Measurements from ENCODE around the gene GOLGA7B. TPM values are rescaled to one million over a fixed set of nuclear protein-coding genes. Genes with fewer than 3 reads are reported as not detected.
"Not testable (repeated sequence)": the region's sequence is repeated elsewhere in the genome, so short reads cannot be mapped to it uniquely, and the experiment has no call there.

GOLGA7B gene
- total RNA-seq, 1 donor from 2014 or later = 0.29 TPM

DNA sequence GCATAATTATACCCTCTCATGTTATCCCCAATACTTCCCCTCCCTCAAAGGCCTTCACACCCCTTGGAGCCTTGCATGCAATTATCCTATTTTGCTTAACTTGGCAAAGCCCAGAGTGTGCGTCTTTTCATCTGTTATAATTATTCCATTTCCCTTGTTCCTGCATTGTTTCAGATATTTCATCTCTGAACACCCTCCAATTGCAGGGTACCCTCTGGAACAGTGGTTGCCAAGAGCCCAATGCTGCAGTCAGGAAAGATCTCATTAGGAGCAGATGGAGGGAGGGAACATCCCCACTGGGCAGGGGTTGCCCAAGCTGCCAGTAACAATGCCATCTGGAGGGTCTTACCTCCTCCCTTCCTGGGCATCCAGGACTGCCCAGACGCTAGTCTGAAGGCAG is 18.4 kb upstream of the GOLGA7B start:
- DNase-seq (ENCODE audit: low spot score) = no peak

DNA sequence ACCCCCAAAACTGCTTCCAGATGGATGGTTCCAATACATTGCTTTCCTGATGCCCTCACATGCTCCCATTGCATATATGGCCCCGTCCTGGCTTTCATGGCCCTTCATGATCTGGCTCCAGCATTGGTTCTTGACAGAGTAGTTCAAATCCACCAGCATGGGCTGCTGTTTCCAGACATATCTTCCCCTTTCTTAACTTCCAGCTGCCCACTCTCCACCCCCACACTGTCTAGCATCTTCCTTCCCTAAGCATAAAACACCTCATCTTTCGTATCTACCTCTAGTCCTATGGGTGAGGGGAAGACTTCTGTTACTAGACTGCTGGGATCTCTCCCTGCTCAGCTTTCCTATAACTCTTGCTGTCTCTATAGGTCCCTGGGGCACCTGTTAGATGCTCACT is 13.2 kb upstream of the GOLGA7B start:
- DNase-seq (ENCODE audit: low spot score) = no peak

DNA sequence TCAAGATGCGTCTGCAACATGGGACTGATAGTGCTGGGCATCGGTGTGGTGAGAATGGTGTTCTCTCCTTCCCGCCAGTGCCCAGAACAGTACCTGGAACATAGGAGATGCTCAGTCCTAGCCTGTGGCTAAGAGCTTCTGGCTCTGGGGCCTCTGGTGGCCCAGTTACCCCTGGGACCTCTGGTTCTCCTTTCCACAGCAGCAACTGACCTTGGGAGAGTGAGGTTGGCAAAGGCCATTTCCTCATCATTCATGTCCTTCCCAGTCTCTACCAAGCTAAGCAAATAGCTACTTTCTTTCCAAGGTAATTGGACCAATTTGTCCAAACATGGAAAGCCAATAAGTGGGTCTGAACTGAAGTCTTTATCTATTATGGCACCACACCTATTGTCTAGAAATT is 11.6 kb upstream of the GOLGA7B start:
- no peak for DNase-seq (ENCODE audit: low spot score)

DNA sequence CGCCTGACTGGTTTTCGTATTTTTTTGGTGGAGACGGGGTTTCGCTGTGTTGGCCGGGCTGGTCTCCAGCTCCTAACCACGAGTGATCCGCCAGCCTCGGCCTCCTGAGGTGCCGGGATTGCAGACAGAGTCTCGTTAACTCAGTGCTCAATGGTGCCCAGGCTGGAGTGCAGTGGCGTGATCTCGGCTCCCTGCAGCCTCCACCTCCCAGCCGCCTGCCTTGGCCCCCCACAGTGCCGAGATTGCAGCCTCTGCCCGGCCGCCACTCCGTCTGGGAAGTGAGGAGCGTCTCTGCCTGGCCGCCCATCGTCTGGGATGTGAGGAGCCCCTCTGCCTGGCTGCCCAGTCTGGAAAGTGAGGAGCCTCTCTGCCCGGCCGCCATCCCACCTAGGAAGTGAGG is 8.5 kb upstream of the GOLGA7B start:
- DNase-seq (ENCODE audit: low spot score) = not testable (repeated sequence)

DNA sequence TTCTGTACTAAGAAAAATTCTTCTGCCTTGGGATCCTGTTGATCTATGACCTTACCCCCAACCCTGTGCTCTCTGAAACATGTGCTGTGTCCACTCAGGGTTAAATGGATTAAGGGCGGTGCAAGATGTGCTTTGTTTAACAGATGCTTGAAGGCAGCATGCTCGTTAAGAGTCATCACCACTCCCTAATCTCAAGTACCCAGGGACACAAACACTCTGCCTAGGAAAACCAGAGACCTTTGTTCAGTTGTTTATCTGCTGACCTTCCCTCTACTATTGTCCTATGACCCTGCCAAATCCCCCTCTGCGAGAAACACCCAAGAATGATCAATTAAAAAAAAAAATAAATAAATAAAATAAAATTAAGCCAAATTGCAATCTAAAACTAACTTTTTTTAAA is 7.5 kb upstream of the GOLGA7B start:
- not testable (repeated sequence) for DNase-seq (ENCODE audit: low spot score)

DNA sequence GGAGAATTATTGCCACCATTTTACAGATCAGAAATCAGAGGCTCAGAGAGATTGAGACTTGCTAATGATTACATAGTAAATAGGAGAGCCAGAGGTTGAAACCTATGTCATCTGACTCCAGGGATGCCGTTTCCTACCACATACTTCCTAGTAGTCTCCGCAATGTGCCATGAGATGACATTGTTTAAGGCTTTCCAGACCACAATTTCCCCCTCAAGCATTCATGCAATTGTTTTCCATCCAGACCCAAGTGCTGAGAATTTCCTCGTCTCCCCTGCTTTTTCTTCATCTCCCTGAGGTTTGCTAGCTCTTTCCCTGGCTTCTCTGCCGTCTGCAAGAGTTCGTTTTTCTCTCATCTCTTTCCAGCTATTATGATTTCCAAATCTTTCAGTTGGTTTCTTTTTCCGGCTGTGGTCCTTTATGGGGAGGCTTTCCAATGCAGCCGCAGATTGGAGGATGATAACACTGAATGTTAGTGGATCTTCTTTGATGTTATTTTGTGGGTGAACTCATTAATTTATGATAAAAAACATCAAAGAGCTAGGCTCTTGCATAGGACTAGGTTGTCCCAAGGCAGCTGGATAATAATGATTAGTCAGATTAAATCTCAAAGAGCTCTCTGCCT is 6.9 kb upstream of the GOLGA7B start:
- no peak for DNase-seq (ENCODE audit: low spot score)

DNA sequence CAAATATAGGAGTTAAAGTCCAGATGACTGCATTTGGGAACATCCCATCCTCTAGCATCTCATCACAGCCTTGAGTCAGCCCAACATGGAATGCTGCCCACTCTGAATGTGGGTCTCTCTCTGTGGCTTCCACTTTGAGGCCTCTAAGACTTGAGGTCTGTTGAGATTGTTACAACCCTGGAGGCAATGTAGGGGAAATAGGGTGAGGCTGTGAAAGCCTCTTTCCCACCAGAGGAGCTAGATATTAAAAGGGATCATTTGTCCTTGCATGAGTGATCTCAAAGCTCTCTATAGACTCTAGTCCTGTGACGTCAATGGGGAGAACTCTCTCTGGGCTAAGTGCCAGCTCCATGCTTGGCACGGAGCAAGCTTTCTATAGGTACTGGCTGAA is 6.4 kb upstream of the GOLGA7B start:
- no peak for DNase-seq (ENCODE audit: low spot score)

DNA sequence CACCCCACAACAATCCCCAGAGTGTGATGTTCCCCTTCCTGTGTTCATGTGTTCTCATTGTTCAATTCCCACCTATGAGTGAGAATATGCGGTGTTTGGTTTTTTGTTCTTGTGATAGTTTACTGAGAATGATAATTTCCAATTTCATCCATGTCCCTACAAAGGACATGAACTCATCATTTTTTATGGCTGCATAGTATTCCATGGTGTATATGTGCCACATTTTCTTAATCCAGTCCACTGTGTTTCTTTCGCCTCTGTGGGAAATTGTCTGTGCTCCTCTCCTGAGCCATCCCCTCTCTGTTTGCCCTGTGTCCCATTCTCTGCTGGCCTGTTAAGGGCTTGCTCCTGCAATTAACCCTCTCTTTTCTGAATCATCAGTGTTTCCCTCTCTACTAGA is 5.7 kb upstream of the GOLGA7B start:
- DNase-seq (ENCODE audit: low spot score) = not testable (repeated sequence)

DNA sequence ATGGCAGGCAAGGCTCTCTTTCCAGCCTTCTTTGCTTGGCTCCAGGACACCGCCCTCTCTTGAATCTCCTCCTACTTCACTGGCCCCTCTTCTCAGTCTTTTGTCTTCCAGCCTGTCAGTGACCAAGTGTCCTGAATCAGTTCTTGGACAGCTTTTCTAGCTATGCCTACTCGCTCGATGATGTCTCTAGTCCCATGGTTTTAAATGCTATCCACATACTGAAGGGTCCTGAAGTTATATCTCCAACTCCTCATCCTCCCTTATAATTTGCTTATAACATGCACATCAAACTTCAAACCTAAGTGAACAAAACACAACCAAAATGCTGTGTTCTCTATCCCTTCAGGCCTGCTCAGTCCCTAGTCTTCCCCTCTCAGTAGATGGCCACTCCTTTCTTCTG is 5.0 kb upstream of the GOLGA7B start:
- no peak for DNase-seq (ENCODE audit: low spot score)

DNA sequence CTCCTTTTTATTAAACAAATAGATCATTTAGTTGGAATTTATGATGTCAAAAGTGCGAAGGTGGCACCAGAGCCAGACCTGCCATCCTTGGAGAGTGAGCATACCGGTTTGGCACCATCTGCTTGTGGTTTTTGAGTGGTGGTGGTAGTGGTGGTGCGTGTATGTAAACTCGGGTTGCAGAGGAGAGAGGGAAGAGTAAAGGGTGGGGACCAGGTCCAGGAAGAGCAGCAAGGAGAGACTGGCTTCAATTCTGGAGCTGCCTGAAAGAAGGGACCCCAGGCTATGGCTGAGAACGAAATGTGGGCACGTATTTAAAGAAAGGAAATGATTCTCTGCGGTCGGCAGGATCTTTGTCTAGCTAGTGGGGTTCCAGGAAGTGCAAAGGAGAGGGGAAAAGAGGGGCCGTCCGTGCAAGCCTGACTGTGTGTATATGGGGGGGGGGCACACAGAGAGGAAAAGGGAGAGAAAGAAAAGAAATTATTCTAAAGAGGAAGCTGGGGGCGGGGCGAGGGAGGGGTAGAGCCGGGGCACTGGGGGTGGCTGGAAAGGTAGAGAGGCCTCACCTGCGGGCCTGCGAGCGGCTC is 448 bp upstream of the GOLGA7B start:
- DNase-seq (ENCODE audit: low spot score) = no peak

DNA sequence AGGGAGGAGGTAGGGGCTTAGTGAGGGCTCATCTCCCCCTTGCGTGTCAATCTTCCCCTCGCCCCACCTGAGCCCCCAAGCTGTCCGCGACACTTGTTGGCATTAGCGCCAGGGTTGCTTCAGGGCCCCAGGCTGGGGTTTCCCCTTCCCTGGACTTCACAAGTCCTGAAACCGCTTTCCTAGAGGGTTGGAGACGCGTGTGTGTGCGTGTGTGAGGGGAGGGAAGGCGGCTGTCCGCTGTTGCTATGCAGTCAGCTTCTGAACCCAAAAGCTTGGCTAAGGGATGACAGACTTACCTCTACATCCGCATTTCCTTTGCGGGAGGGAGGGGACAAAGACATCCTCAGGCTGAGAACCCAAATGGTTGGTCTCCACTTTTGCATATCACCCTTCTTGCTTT is 803 bp downstream of the GOLGA7B start:
- no peak for DNase-seq (ENCODE audit: low spot score)

DNA sequence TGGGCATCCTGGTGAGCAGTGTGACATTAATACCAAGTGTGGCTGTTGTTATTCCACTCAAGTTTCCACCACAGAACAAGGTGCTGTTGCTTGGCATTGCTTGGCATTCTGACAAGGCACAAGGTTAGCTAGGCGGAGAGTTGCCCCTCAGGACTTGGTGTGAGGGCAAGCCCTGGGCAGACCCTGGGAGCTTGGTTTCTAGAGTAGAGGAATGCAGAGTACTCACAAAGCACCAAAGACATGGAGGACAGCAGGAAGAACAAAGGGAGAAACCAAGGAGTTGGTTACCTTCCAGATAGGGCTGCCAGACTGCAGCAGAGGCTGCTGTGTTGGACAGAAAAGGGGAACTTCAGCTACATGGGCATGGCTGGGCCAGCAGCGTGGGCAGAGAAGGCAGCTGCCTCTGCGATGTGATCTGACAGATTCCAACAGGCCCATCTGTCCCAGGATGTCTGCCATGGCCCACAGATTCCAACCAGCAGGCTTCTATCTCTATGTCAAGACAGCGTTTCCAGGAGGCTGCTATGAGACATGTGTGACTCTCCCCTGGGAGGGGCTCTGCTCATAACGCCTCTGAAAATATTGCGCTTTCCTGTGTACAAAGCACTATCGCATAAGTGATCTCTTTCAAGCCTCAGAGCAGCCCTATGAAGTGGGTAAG is 1.8 kb downstream of the GOLGA7B start:
- no peak for DNase-seq (ENCODE audit: low spot score)

DNA sequence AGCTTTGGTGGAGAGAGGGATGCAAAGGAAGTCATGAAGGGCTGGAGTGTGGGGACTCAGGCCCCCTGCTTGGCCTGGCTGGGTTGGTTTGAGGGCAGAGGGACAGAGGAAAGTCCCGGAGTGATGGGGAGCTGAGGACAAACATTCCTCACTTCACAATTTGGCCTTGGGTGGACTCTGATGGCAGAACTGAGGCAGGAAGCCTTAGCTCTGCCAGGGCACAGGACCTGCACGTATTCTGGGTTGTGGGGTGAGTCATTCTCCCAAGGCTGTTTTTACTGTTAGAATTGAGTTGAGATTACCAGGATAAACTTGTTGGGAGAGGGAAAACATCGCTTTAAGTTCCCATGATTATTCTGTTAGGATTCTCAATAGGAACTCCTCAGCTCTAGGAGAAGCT is 2.6 kb downstream of the GOLGA7B start:
- no peak for DNase-seq (ENCODE audit: low spot score)

DNA sequence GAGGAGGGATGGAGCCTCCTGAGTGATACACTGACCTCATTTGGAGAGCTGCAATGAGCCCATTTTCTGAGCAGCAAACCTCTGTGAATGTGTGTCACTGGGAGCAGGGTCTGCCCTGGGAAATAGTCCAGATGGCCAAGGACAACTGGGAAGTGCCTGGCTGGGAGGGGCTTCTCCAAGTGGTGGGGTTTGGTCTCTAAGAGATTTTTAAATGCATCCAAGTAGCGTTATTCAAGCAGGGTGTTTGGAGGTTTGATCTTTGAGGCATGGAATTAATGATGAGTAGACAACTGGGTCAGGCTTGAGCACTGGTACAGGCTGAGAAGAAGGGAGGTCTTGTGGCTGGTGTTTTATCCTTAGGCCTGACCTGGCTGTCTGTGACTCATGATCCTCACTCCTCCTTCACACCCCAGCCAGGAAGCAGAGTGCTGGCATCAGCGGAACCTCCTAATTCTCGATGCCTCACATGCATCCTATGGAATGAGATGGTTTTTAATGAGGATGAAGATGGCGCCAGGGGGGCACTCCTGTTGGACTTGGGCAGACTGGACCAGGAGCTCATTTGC is 3.3 kb downstream of the GOLGA7B start:
- no peak for DNase-seq (ENCODE audit: low spot score)

DNA sequence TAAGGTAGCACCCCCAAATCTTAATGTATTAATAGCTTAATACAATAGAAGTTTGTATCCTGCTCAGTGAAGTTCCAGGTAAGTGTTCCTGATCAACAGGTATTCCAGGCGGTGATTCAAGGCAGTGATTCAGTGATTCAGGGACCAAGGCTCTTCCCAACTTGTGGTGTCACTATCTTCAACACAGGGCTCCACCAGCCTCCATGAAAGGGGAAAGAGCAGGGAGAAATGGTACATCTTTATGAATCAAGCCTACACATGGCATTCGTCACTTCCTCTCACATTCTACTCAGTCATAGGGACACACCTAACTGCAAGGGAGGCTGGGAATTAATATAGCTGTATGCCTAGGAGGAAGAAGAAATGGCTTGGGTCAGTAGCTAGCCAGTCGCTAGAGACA is 5.1 kb downstream of the GOLGA7B start:
- no peak for DNase-seq (ENCODE audit: low spot score)

DNA sequence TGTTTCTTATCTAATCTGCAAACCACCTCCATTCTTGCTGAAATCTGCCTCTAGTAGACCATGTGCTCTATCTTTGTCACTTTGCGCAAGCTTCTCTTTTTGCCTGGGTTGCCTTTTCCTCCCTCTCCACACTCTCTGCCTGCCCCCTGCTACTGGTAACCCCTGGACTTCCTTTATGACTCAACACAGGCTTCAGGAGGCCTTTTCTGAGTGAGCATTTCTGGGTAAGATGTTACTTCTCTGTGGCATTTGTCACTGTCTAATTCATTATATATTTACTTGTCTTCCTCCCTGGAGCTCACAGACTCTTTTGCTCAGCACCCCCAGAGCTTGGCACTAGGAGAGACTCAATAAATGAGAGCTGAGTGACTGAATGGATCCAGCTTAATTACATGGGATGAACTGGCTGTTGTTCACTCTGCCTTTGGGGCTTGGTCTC is 8.4 kb downstream of the GOLGA7B start:
- no peak for DNase-seq (ENCODE audit: low spot score)

DNA sequence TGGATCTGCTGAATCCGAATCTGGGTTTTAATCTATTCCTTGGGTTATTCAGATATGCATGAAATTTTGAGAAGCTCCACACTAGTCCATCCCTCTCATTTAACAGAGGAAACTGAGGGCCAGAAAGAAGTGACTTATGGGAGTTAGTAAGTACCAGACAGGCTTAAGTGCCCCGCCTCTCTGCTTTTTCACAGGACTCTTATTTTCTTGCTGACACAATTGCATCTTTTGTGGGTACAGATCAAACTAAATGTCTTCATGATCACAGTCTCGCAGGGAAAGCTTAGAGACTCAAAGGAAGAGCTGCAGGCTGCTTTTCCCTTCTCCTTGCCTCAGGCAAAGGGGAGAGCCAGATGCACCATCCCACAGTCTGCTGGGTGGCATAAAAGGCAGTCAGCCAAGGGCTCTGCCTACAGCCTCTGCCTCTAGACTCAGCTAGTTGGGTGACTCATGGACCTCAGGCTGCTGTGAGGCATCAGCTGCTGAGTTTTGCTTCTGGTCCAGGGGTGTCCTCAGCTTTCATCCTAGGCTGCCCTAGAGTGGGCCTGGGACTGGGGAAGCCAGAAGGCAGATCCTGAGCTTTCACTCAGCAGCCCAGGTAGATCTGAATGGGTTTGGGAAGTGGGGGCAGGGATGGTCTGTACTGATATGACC is 11.6 kb downstream of the GOLGA7B start:
- no peak for DNase-seq (ENCODE audit: low spot score)

DNA sequence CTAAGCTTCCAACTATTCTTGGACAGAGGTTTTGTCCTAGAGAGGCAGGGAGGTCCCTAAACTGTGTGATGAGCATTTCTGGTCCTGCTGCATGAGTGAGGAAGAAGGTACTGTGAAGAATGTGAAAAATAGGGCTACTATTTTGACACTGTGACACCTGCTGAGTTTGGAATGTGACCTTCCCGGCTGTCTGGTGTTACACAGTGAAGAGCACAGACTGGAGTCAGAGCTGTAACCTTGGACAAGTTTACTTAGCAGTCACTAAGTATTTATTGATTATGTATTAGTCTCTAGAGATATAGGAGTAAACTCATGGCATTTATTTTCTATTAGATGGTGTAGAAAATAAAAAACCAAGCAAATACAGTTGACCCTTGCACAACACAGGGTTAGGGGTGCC is 12.3 kb downstream of the GOLGA7B start:
- no peak for DNase-seq (ENCODE audit: low spot score)

DNA sequence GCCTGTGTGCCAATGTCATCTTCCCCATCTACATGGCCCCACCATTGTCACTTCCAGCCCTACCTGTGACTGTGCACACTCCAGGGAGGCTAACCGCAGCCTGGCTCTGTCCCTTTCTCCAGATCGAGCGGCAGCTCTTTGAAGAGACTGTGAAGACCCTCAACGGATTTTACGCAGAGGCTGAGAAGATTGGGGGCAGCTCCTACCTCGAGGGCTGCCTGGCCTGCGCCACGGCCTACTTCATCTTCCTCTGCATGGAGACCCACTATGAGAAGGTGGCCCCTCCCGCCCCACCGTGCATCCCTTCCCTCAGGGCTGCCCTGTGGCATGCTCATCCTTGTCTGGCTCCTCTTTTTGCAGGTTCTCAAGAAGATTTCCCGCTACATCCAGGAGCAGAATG is 14.2 kb downstream of the GOLGA7B start:
- DNase-seq (ENCODE audit: low spot score) = no peak

DNA sequence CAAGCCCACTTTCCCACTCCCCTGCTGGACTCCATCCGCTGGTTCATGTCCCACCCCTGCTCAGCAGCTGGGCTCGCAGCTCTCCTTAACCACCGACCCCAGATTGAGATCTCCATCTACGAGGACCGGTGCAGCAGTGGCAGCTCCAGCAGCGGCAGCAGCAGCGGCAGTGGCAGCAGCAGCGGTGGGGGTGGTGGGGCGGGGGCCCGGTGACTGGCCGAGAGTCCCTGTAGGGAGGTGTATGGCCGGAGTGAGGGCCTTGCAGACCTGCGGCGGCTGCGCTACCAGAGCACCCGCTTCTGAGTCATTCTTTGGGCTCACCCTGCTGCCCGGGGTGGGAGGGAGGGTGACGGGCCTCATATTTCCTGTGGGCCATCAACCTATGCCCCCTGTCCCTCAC is 15.8 kb downstream of the GOLGA7B start:
- no peak for DNase-seq (ENCODE audit: low spot score)

DNA sequence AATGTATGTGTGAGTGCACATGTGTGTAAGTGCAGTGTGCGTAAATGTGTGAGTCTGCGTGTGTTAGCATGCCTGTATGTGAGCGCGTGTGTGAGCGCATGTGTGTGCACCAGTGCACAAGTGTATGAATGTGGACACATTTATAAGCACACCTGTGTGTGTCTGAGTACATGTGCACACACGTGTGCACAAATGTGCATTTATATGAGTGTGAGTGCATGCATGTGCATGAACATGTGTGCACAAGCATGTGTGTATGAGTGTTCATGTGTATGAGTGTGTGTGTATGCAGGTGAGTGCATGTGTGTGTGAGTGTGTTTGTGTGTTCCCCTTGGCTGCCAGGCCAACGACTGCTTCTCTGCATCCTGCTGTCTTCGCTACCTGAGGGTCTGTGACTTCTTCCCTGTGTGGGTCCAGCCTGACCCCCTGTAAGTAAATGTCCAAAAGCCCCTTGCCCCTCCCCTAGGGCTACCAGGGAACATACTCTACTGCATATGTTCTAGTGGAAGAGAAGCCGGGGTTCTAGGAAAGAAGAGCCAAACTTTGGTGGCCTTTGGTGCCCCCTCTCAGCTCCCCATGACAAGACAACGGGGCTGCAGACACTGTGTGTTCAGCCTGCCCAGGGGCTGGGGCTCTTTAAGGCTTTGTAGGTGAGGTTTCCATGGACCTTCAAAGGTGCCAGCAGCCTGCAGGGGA is 17.0 kb downstream of the GOLGA7B start:
- no peak for DNase-seq (ENCODE audit: low spot score)

DNA sequence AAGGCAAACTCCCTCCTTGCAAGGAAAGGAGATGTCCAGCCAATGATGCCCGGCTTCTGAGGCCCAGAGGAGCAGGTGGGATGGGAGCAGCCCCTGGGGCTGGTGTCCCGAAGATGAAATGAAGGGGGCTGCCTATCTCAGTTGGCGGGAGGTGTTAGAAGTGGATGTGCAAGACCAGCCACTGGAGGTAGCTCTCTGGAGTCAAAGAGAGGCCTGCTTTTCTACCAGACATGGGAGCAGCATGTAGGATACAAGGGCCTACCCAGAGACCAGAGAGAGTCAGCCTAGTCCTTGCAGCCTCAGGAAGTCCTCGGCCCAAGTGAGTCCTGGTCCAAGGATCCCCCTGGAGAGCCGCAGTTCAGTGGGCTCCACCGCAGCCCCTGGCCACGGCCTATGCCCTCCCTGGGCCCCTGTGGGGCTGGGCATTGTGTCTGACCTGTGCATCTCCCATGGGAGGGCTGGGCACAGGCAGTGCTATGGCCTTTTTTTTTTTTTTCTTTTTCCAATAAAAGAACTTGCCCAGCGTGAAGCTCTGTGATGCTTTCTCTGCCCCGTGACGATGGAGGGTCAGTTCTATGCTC is 17.7 kb downstream of the GOLGA7B start:
- DNase-seq (ENCODE audit: low spot score) = no peak

All from ureter (tissue), 1 donor.